K562 (cell line): ENCODE measurements around the gene BHLHE40. TPM values are rescaled to one million over a fixed set of nuclear protein-coding genes. Genes with fewer than 3 reads are reported as not detected.

Source experiments
- ARID2 ChIP-seq: fragments of 450-650 bp; IDR thresholded peaks from 2 replicates; pipeline ENCODE4 v1.6.1; 2017; ENCODE audit warnings: antibody characterized with exemption, mild to moderate bottlenecking
- BCL6 ChIP-seq: fragments of 250-450 bp; sonication (Bioruptor Pico); IDR thresholded peaks from 2 replicates; pipeline ENCODE4 v1.4.0; 2020
- ETS2 ChIP-seq: IDR thresholded peaks from 2 replicates; pipeline ENCODE4 v1.6.1; 2016; ENCODE audit warnings: borderline replicate concordance, missing genetic modification characterization, mild to moderate bottlenecking, moderate library complexity, missing compliant biosample characterization; ENCODE audit not compliant: poor library complexity, severe bottlenecking
- MTA2 ChIP-seq: fragments of 450-650 bp; IDR thresholded peaks from 2 replicates; pipeline ENCODE4 v1.6.1; 2016; ENCODE audit warnings: low read depth
- NCOR1 ChIP-seq: fragments of 450-650 bp; IDR thresholded peaks from 2 replicates; pipeline ENCODE4 v1.6.1; 2016; ENCODE audit warnings: mild to moderate bottlenecking, moderate library complexity
- RHOXF2B ChIP-seq: fragments of 250-450 bp; sonication (Bioruptor Pico); conservative IDR thresholded peaks from 2 replicates; pipeline ENCODE4 v1.5.1; 2021
- SRSF9 ChIP-seq: fragments of 200-400 bp; formaldehyde crosslinking; IDR thresholded peaks from 2 replicates; pipeline ENCODE4 v1.6.1; 2017; ENCODE audit warnings: low read depth, low read length, borderline replicate concordance
- ZNF133 ChIP-seq: fragments of 250-450 bp; sonication (Bioruptor Pico); IDR thresholded peaks from 2 replicates; pipeline ENCODE4 v1.4.0; 2020; ENCODE audit warnings: mild to moderate bottlenecking
- ZNF589 ChIP-seq: fragments of 200-800 bp; sonication (Bioruptor generic); IDR thresholded peaks from 2 replicates; pipeline ENCODE4 v1.6.1; 2016; ENCODE audit warnings: low read depth, missing genetic modification characterization, missing compliant biosample characterization
- ZNF766 ChIP-seq: fragments of 200-800 bp; sonication (Bioruptor generic); conservative IDR thresholded peaks from 2 replicates; pipeline ENCODE4 v1.6.1; 2016; ENCODE audit warnings: missing genetic modification characterization, missing compliant biosample characterization
- polyA plus RNA-seq, 8 experiments: library from polyadenylated mRNA; depleted of rRNA in 4 of 8; stranded (reverse) in 5 of 8; unstranded in 3 of 8; fragments of >200 nt; fragmentation: Nextera tagmentation in 2 of 8; fragmentation: Illumina TruSeq in 1 of 8; extraction: Ambion mirVana in 2 of 8; extraction: Trizol in 1 of 8; gene quantifications; 2 replicates each; pipeline versions ENCODE4 v1.2.1 to v1.2.3, GENCODE V29; 2011 to 2014; ENCODE audit warnings: inconsistent platforms in 1 of 8, missing spikeins in 1 of 8
- total RNA-seq, 7 experiments: library from RNA; depleted of rRNA in 6 of 7; stranded (reverse); fragments of >200 nt in 6 of 7; fragmentation: Illumina TruSeq in 2 of 7; extraction: Trizol in 2 of 7; gene quantifications; 2 replicates each; pipeline versions ENCODE4 v1.2.1 to v1.2.3, GENCODE V29; 2011 to 2021; ENCODE audit warnings: low replicate concordance in 1 of 7
- TF ChIP-seq, protein P1 (sequence below): sonication (generic); formaldehyde crosslinking; IDR thresholded peaks from 2 replicates; pipeline ENCODE4 v1.8.1; 2023; ENCODE audit warnings: mild to moderate bottlenecking, missing genetic modification reagents
- TF ChIP-seq, protein P2 (sequence below): sonication (generic); formaldehyde crosslinking; IDR thresholded peaks from 2 replicates; pipeline ENCODE4 v1.8.0; 2022; ENCODE audit warnings: mild to moderate bottlenecking, missing genetic modification reagents
- TF ChIP-seq, protein P3 (sequence below): fragments of 450-650 bp; formaldehyde crosslinking; IDR thresholded peaks from 2 replicates; pipeline ENCODE4 v1.4.0; 2020; ENCODE audit warnings: mild to moderate bottlenecking, moderate library complexity
- TF ChIP-seq, protein P4 (sequence below), 2 experiments: fragments of 450-650 bp in 1 of 2; IDR thresholded peaks; 2 replicates each; pipeline ENCODE4 v1.6.1; 2011 to 2017; ENCODE audit warnings: low read depth in 2 of 2, antibody characterized with exemption in 1 of 2, borderline replicate concordance in 1 of 2, low read length in 1 of 2, mild to moderate bottlenecking in 1 of 2, mixed read lengths in 1 of 2; ENCODE audit not compliant: control insufficient read depth in 1 of 2

Gene BHLHE40
- total and polyA plus RNA-seq, 9 of the 15 experiments (the other 6 are each of a cell fraction or from before 2014, with no cell fraction given), result 12.0 to 83.9 (median 31.4) TPM

DNA sequence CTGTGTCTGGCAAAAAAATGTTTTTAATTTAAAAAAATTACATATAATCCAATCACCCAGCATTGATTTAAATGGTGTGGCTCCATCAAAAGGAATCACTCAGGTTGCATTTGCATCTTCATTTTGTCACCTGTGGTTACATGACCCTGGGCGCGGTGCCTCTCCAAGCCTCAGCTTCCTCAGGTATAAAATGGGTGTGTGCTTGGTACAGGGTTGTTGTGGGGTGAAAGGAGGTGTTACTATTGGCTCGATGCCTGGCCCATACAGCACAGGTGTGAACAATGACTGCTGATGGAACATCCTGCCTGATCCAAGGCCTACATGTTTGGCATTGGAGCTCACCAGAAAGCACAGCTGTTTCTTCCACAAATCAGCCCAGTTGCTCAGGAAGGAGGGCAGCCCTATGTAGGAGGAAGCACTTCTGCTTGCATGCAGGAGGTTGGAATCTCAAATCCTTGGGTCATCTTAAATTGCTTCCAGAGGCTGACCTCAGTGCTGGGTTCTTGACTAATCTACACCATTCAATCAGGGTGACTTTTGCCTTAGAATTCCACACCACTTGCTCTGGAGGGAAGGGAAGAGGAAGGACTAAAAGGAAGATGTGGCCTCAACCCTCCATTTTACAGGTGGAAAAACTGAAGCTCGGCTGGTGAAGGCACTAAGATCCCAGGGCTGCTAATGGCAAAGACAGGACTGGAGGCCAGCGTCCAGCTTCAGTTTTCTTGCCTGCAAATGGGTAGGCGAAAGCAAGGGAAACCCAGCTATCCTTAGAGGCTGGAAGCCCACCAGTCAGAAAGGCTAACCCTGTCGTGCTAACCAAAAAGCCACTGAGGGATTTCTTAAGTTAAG is 31.7 kb downstream of the BHLHE40 start (continued):
- TF ChIP-seq, protein P1, sequence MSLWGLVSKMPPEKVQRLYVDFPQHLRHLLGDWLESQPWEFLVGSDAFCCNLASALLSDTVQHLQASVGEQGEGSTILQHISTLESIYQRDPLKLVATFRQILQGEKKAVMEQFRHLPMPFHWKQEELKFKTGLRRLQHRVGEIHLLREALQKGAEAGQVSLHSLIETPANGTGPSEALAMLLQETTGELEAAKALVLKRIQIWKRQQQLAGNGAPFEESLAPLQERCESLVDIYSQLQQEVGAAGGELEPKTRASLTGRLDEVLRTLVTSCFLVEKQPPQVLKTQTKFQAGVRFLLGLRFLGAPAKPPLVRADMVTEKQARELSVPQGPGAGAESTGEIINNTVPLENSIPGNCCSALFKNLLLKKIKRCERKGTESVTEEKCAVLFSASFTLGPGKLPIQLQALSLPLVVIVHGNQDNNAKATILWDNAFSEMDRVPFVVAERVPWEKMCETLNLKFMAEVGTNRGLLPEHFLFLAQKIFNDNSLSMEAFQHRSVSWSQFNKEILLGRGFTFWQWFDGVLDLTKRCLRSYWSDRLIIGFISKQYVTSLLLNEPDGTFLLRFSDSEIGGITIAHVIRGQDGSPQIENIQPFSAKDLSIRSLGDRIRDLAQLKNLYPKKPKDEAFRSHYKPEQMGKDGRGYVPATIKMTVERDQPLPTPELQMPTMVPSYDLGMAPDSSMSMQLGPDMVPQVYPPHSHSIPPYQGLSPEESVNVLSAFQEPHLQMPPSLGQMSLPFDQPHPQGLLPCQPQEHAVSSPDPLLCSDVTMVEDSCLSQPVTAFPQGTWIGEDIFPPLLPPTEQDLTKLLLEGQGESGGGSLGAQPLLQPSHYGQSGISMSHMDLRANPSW (CRISPR knock-in tag), result peak; percentile 88; the same call in 1 of the 2 replicates
- TF ChIP-seq SRSF9 (no peak), NCOR1 (no peak), ARID2 (no peak), MTA2 (no peak), ETS2 (tag) (no peak), RHOXF2B (CRISPR knock-in tag) (no peak), ZNF766 (CRISPR knock-in tag) (no peak), ZNF133 (no peak), ZNF589 (CRISPR knock-in tag) (no peak), BCL6 (no peak)
- TF ChIP-seq, protein P2, sequence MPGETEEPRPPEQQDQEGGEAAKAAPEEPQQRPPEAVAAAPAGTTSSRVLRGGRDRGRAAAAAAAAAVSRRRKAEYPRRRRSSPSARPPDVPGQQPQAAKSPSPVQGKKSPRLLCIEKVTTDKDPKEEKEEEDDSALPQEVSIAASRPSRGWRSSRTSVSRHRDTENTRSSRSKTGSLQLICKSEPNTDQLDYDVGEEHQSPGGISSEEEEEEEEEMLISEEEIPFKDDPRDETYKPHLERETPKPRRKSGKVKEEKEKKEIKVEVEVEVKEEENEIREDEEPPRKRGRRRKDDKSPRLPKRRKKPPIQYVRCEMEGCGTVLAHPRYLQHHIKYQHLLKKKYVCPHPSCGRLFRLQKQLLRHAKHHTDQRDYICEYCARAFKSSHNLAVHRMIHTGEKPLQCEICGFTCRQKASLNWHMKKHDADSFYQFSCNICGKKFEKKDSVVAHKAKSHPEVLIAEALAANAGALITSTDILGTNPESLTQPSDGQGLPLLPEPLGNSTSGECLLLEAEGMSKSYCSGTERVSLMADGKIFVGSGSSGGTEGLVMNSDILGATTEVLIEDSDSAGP (CRISPR knock-in tag), result no peak
- TF ChIP-seq, protein P3, sequence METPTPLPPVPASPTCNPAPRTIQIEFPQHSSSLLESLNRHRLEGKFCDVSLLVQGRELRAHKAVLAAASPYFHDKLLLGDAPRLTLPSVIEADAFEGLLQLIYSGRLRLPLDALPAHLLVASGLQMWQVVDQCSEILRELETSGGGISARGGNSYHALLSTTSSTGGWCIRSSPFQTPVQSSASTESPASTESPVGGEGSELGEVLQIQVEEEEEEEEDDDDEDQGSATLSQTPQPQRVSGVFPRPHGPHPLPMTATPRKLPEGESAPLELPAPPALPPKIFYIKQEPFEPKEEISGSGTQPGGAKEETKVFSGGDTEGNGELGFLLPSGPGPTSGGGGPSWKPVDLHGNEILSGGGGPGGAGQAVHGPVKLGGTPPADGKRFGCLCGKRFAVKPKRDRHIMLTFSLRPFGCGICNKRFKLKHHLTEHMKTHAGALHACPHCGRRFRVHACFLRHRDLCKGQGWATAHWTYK, result no peak
- TF ChIP-seq, protein P4, sequence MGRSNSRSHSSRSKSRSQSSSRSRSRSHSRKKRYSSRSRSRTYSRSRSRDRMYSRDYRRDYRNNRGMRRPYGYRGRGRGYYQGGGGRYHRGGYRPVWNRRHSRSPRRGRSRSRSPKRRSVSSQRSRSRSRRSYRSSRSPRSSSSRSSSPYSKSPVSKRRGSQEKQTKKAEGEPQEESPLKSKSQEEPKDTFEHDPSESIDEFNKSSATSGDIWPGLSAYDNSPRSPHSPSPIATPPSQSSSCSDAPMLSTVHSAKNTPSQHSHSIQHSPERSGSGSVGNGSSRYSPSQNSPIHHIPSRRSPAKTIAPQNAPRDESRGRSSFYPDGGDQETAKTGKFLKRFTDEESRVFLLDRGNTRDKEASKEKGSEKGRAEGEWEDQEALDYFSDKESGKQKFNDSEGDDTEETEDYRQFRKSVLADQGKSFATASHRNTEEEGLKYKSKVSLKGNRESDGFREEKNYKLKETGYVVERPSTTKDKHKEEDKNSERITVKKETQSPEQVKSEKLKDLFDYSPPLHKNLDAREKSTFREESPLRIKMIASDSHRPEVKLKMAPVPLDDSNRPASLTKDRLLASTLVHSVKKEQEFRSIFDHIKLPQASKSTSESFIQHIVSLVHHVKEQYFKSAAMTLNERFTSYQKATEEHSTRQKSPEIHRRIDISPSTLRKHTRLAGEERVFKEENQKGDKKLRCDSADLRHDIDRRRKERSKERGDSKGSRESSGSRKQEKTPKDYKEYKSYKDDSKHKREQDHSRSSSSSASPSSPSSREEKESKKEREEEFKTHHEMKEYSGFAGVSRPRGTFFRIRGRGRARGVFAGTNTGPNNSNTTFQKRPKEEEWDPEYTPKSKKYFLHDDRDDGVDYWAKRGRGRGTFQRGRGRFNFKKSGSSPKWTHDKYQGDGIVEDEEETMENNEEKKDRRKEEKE (IDR thresholded peaks at IDR 0.05; ENCODE audit: borderline replicate concordance in 1 of 2, control insufficient read depth in 1 of 2, low read depth in 2 of 2, low read length in 1 of 2), result no peak
